GM18499 (cell line): ENCODE measurements around the gene GABBR2.

Experiments
- ATAC-seq: cut with Tn5 transposase; IDR thresholded peaks from one replicate; pipeline ENCODE4 v1.9.1; 2021; ENCODE audit warnings: moderate number of reproducible peaks; ENCODE audit not compliant: insufficient read depth, unreplicated experiment

GABBR2 gene

DNA sequence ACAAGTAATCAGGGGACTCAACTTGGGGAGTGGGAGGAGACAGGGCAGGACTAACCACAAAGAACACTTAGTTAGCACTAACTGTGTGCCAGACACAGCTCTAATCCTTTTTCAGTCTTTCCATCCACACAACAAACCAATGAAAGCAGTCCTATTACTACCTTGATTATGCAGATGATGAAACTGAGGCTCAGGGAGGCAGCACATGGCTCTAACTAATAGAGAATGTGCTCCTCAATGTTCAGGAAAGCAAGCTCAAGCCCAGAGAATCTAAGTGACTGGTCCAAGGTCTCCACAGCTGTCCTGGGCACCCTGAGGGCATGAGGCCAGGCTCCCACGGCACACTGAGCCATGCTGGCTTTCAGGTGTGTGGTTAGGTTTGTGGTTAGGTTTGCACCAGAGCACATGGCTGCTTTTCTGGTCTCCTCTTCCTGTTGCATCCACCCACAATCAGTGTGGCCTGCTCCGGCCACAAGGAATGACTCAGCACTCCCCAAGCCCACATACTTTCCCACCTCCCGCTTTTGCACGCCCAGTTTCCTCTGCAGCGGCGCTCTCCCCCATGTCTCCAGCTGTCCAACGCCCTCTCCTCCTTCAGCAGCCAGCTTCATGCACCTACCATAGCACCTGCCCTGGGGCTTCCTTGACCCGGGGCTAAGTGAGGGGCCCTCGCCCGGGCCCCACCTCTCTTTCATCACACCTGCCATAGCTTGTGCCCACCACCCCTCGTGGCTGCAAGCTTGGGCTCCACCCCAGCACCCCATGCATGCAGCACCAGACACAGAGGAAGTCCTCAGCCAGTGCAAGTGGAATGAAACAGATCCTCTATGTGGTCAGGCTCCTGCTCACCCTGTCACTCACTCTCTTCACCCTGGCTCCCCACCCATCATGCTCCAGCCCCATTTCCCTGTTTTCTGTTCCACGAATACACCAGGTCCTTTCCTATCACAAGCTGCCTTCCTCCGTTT, 133.1 kb downstream of the GABBR2 start:
- ATAC-seq = peak; percentile 54

DNA sequence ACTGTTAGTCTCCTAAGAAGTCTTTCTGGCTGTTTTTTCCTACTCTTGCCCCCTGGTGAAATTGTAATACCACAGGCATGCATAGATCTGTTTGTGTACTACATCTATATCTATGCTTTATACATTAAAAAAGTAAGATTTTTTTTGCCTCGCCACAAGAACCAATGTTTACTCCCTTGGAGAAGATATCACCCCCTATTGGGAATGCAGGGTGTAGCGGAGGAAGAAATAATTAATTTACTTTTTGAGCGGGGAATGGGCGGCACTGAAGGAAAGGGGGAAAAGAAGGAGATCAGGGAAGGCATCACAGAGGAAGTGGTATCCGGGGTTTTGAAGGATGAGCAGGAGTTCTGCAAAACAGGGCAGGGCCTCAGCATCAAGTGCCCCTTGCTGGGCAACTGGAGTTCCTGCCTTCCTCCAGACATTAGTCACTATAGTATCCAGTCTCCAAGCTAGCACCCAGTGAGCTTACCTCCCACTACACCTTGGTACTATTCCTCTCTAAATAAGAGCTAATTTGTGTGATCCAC, 134.9 kb downstream of the GABBR2 start:
- no peak for ATAC-seq

DNA sequence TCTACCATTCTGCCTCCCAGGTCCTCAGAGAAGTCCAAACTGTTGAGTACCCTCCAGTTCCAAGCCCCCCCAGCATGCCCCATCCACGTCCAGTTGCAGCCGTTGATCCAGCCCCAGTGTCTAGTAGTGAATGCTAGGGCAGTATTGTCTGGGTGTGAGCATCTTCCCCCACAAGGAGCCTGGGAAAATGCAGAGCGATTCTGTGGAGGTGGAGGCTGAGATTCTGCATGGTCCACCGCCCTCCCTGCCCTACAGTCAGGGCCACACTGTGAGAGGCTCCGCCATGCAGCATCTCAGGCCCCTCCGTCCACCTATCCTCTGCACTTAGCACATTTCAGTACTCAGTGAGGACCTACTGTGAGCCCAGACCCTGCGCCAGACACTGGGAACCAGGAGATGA, 135.9 kb downstream of the GABBR2 start:
- no peak for ATAC-seq

DNA sequence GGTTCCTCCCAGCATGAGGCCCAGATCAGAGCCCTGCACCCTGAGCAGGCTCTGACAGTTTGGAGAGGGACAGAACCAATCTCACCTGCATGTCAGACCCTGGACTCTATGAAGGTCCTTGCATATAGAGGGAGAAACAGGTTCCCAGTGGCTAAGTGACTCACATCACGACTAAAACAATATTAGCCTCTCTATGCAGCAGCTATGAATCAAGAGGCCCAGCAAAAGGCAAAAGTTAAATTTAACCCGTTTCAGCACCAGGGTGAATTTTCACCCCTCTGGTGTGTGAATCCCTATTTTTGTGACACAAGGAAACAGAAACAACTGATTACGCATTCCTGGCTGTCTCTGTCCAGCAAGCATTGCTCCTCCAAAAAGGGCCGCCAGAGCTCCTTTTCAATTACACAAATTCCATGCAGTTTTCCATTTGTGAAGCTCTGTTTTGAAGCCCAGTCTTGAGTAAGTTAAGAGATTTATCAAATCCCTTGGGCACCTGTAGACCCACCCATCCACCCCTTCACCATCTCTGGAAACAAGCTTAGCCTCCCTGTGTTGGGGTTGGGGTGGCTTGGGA, 136.6 kb downstream of the GABBR2 start:
- no peak for ATAC-seq

DNA sequence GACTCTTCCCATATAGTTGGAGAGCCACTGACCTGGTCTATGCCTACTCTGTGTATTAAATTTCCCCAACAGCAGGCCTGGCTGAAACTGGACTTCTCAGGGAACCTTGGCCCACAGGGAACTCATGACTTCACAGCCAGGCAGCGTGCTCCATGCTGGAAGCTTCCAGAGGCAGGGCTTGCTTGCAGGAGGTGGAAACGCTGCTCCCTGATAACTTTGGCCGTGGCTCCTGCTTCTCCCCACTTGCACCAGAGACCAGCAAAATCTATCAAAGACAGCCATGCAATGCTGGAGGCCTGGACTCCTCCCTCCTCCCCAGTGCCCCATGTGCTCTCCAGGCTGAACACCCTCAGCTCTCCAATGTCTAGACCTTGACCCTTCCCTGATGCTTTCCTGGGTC, 137.1 kb downstream of the GABBR2 start:
- ATAC-seq = no peak

DNA sequence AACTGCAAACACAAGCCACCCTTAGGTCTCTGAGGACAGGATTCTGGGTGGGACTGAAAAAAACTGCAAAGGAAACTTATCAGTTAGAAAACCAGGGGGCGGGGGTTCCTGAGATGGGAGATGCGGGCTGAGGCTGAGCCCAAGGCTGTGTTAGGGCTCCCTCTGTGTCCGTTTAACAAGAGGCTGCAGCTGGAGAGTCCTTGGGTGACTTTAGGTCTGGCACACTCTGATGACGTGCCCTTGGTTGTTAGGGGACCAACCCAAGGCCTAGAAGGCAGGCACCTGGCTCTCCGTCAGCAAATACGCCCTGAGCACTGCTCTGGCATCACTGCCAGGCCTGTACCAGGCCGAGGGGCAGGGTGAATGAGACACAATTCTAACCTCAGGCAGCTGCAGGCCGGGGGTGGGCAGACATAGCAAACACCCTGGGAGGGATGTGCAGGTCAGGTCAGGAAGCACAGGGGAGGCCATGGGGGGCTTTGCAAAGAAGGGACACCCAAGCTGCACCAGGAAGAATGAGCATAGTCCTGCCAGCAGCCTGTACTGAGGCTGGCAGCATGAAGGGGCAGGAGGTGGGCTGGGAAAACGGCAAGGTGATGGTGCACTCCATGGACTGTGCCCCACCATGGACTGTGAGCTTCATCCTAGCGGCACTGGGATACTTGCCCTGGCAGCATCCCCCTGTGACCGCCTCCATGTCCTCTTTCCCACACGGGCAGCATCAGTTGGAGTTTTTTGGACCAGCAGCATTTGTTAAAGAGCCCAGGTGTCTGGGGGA, 137.9 kb downstream of the GABBR2 start:
- ATAC-seq = no peak

DNA sequence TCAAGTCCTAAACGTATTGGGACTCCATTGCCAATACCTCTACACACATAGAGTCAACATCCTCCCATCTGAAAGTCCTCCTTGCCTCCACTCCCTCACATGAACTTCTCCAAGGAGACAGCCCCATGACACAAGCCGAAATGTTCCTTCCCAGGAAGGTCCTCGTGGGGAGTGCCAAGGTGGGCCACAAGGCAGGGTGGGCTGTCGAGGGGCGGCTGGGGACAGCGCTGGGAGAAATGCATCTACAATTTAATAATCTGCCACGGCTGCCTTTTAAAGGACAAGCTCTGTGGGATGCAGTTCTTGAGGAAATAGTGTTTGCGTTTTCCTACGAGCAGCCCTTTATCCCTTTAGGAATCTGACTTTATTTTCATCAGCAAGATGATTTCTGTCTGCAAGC, 138.7 kb downstream of the GABBR2 start:
- no peak for ATAC-seq

DNA sequence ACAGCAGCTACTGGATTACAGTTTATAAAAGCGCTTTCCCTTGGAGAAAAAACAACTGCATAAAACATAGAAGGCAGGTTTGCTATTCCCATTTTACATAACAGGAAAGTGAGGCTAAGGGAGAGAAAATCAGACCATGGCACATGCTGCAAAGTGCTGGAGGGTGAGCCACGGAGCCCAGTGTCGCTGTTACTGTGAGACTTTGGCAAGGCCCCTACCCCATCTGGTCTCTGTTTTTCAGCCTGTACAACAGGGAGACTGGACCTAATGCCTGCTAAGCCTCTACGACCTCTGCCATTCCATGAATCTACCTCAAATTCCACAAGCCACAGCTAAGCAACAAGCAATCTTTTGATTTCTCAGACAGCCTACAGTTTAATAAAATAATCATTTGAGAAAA, 139.2 kb downstream of the GABBR2 start:
- ATAC-seq = no peak

DNA sequence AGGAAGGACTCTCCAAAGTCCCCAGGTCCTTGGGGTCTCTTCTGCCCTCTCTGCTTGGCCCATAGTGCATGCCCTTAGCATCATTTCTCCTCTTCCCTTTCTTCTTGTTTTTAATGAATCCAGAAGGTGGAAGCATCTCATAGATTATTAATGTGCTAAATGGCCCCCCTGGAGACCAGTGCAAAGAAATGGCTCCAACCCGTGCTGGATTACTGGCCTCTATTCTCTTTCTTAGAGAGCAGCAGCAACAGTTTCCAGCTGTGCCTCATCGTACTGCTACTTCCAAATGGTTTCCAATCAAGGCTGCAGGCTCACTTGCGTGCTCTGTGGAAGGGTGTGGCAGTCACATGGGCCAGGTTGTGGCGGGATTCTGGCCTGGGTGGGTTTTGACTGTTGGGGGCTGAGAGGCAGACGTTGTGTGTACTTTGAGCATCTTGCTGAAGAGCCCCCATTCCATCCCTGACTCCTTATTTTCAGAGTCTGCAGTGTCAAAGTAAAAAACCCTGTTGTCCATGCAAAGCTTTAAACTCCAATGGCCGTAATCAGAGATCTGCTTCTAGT, 139.7 kb downstream of the GABBR2 start:
- no peak for ATAC-seq

DNA sequence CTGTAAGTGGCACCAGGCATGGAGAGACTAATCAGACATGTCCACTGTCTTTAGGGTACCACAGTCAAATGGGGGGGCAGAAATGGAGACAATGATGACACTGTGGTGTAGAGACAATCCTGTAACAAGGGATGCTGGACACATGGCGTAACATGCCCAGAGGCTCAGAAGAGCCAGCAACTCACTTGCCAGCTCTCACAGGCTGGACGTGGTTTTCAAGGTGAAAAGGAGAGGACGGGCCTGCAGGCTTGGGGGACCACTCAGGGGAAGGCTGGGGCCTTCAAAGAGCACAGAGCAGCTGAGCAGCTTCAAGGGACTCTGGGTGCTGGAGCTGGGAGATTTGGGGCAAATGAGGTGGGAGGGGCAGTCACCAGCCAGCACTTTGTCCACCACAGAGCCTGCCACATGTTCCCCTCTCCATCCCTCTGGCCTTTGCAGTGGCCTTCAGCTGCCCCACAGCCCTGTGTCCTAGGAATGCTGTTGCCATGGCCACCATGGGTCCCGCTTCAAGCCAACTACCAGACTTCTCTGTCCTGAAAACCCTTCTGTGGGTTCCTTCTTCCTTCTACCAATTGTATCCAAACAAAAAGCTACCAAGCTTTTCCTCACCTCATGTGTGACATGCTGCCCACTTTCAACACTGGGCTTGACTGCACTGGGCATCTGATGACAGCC, 140.4 kb downstream of the GABBR2 start:
- no peak for ATAC-seq

DNA sequence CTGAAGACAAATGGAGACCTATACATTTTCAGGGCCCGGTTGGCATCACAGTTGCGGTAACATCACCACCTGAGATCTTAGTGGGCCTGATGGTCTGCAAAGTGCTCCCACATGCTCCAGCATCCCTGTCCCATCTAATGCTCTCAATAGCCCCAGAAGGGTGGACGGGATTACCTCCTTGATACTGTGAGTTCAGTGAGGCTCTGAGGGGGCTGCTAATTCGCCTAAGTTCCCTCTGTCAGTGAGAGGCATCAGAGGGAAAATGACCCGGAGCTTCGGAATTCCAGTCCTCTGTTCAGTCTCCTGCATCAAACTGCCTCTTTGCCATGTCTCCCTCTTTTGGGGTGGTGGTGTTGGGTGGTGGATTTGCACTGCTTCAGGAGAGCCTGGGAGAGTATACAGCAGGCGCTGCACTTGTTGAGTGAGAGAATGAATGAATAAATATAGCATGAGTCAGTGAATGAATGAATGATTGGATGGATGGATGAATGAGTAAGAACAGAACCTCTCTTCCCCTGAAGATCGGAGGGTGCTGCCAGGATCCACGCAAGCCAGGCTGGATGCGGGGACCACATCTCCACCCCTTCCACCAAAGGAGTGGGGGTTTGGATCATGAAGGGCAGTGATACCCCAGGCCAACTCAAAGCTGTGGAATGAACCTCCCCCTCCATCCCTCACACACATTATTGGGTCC, 141.0 kb downstream of the GABBR2 start:
- ATAC-seq = no peak

DNA sequence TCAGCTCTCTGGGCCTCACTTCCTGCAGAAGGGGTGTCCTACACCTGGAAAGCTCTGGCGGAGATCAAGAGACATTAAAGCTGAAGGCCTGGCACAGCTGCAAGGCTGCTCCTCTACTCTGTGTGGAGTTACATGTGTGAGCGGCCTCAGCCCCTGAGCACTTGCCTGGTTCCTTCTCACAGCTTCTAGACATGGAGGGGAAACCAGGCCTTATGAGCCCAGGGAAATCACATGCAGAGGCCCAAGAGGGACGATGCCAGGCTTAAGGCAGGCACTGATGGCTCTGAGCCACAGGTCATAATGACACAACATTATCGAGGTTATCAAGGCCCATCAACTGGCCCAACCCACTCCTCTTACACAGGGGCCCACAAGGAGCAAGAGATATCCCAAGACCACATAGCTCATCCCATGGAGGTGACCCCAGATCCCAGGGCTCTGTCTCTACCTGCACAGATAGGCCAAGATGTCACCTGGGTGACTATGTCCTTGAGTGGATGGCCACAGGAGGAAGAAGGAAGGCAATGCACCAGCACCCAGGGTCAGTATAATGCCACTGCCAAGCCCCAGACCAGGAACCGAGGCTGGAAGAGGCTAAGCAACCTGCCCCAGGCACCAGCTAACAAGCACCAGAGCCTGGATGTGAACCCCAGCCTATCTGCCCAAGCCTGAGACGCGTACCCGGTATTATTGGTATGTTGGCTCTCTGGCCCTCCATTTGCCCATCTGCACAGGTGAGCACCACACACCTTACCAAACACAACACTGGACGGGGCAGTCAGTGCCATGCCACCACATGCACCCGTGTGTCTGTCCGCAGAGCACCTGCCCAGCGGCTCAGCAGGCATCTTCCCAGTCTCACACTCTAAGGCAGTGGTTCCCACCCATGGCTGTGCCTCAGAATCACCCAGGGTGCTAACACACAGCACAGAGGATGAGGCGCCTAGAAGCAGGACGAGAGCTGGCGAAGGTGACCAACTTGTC, 143.3 kb downstream of the GABBR2 start:
- no peak for ATAC-seq

DNA sequence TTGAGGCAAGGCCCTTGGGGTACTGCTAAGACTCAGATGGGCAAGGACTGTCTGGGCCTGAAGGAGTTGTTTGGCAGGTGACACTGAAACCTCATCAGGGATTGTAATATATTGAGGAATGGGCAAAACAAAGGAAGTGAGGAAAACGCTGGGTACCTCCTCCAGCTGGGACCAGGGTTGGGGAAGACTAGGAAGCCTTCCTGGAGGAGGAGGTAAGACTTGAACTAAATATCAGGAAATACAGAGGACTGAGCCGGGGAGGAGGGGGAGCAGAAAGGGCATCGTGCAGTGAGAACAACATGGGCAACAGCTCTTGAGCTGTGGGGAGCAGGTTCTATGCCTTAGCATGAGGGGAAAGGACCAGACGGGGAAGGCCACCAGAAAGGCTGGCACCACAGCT, 144.0 kb downstream of the GABBR2 start:
- ATAC-seq = no peak

DNA sequence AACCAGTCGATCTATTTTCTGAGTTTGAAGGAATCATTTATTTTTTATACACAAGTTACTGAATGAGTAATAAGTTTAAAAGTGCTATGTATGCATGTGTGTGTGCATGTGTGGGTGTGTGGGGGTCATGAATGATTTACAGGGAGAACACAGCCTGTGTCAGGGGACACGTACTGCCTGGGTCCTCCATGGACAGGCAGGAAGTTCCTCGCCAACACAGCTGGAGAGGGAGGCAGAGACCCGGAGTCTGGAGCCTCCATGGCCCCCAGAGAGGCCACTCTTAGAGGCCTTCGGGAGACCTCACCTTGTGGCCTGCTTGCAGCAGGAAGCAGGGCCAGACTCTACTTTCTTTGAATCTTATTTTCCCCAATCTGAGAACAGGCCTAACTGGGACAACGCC, 144.7 kb downstream of the GABBR2 start:
- no peak for ATAC-seq

DNA sequence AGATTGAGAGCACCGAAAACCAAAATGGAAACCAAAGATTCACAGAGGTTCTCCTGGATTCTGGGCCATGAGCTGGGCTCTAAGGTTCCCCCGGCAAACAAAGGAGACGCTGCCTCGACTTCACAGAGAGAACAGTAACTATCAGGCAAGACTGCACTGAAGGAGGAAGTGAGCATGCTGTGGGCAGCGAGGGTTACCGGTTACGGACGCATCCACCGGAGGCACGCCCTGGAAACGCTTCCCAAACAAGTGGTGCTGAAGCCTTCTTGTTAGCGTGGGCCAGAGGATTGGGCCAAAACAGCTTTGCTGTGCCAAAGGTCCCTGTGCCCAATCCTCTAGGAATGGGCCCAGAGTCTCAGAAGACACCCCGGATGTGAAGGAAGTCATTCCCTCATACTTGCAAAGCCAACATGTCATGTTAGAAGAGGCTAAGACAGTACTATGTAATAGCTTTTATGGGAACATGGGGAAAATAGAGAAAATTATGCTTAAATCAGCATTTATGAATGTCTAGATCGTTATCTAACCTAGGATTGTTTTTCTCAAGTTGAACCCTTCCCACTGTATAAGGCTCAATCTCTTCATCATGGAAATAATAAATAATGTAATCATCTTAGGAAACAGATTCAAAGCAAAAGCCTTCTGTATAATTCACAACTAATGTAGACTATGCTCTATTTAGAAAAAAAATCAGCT, 145.4 kb downstream of the GABBR2 start:
- no peak for ATAC-seq

DNA sequence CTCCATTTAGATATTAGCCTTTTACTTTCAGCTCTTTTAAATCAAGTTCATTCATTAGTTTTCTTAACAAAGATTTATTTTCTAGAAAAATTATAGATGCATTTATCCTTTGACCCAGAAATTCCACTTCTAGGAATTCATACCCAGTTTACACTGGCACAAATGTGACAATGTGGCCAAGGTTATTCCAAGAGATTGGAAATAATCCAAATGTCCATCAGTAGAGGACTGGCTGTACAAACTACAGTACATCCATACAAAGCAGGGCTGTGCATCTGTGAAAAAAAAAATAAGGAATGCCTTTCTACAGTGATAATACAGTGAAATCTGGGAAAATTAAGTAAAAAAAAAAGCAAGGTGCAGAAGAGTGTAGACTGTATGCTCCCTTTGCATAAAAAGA, 149.2 kb downstream of the GABBR2 start:
- ATAC-seq = no peak

DNA sequence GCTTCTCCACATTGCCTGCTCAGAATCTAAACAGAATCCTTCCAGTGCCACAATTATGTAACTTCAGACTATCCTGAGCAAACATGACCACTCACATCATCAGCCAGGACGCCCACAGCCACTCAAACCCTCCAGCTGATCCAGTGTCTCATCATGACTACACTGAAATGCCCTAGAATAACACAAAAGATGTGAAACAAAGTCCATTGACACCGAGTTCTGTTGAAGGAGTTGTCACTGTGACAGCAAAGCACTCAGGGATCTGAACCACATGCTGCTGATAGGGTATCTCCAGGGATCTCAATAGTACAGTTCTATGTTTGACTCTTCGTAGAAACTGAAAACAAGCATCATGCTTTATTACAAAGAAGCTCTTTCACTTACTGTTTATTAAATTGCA, 150.2 kb downstream of the GABBR2 start:
- ATAC-seq = no peak

DNA sequence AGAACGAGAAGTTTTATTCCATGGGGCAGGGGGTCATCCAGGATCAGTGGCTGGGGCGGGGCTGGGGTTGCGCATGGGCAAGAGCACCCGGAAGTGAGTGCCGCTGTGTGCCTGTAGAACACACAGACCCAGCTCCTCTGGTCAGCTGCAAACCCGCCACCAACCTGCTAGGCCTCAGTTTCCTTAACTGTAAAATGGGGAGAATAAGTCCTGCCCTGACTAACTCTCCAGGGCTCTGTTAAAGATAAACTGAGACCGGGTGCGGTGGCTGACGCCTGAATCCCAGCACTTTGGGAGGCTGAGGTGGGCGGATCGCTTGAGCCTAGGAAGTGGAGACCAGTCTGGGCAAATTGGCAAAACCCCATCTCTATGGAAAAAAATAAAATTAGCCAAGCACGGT, 152.2 kb downstream of the GABBR2 start:
- no peak for ATAC-seq
